ENCODE results near the gene STK33.

Gene STK33

GRCh38 chr11:8593935-8594909, at the start of gene STK33:
Gene STK33, minus strand, starts transcription at chr11:8594228. Its CDS starts 119,323 bp downstream, at chr11:8474905.
- peak; percentile 64 for DNase-seq

- DNase-seq, result no peak
These were observed 48.3 kb upstream of the STK33 start for GRCh38 chr11:8642196-8642841.

GRCh38 chr11:8641332-8641731, 47.3 kb upstream of the STK33 start:
- DNase-seq, result no peak

GRCh38 chr11:8640267-8640906, 46.4 kb upstream of the STK33 start:
- no peak for DNase-seq

GRCh38 chr11:8639655-8640054, 45.6 kb upstream of the STK33 start:
- DNase-seq, result no peak

- DNase-seq, result no peak
These were observed 44.3 kb upstream of the STK33 start for GRCh38 chr11:8638300-8638699.

GRCh38 chr11:8636127-8636526, 42.1 kb upstream of the STK33 start:
- DNase-seq, result no peak

GRCh38 chr11:8634498-8634897, 40.5 kb upstream of the STK33 start:
- no peak for DNase-seq

- no peak for DNase-seq
These were observed 37.5 kb upstream of the STK33 start for GRCh38 chr11:8631395-8632118.

- no peak for DNase-seq
These were observed 30.7 kb upstream of the STK33 start for GRCh38 chr11:8624698-8625097.

GRCh38 chr11:8621147-8621546, 27.1 kb upstream of the STK33 start:
- DNase-seq, result no peak

GRCh38 chr11:8617063-8617462, 23.0 kb upstream of the STK33 start:
- no peak for DNase-seq

- DNase-seq, result no peak
These were observed 21.4 kb upstream of the STK33 start for GRCh38 chr11:8615291-8616032.

GRCh38 chr11:8614497-8614896, 20.5 kb upstream of the STK33 start:
- no peak for DNase-seq

- no peak for DNase-seq
These were observed 19.0 kb upstream of the STK33 start for GRCh38 chr11:8613036-8613435.

GRCh38 chr11:8612522-8612921, 18.5 kb upstream of the STK33 start:
- DNase-seq, result no peak

- DNase-seq, result no peak
These were observed 16.6 kb upstream of the STK33 start for GRCh38 chr11:8610532-8611116.

- no peak for DNase-seq
These were observed 14.6 kb upstream of the STK33 start for GRCh38 chr11:8608652-8609051.

- no peak for DNase-seq
These were observed 12.0 kb upstream of the STK33 start for GRCh38 chr11:8605971-8606563.

- no peak for DNase-seq
These were observed 10.2 kb upstream of the STK33 start for GRCh38 chr11:8604078-8604723.

GRCh38 chr11:8603696-8604077, 9.7 kb upstream of the STK33 start:
- DNase-seq, result no peak

All from right forelimb (tissue), 1 donor.